K562 (cell line): ENCODE measurements around the gene ANKS3. TPM values are rescaled to one million over a fixed set of nuclear protein-coding genes. Genes with fewer than 3 reads are reported as not detected.

Experiments
- CTCF ChIP-seq, 3 experiments: IDR thresholded peaks in 2 of 3; conservative IDR thresholded peaks in 1 of 3; 2 replicates each; pipeline ENCODE4 v1.5.1; 2011 to 2012; ENCODE audit warnings: low read length in 3 of 3, mild to moderate bottlenecking in 3 of 3, control low read depth in 2 of 3, improper control_type of control experiment in 1 of 3, inconsistent platforms in 1 of 3, low read depth in 1 of 3, mixed read lengths in 1 of 3, moderate library complexity in 1 of 3; ENCODE audit not compliant: insufficient read depth in 2 of 3
- CTCFL ChIP-seq: IDR thresholded peaks from 2 replicates; pipeline ENCODE4 v1.6.1; 2011; ENCODE audit warnings: borderline replicate concordance, low read depth, mild to moderate bottlenecking, moderate library complexity, low read length; ENCODE audit not compliant: insufficient read depth, poor library complexity, severe bottlenecking
- ELF4 ChIP-seq: fragments of 450-650 bp; formaldehyde crosslinking; IDR thresholded peaks from 2 replicates; pipeline ENCODE4 v1.4.0; 2022; ENCODE audit warnings: missing genetic modification characterization
- KDM1A ChIP-seq, 2 experiments: fragments of 450-650 bp; IDR thresholded peaks; 2 replicates each; pipeline ENCODE4 v1.6.1; 2016; ENCODE audit warnings: mild to moderate bottlenecking in 2 of 2
- POLR2G ChIP-seq: fragments of 200-400 bp; formaldehyde crosslinking; IDR thresholded peaks from 2 replicates; pipeline ENCODE4 v1.6.1; 2017; ENCODE audit warnings: low read depth, mild to moderate bottlenecking, antibody characterized with exemption, low read length, moderate library complexity
- RBM22 ChIP-seq: fragments of 200-400 bp; formaldehyde crosslinking; IDR thresholded peaks from 2 replicates; pipeline ENCODE4 v1.6.1; 2018; ENCODE audit warnings: low read length, low read depth; ENCODE audit not compliant: poor library complexity, severe bottlenecking
- ZBTB33 ChIP-seq: sonication (generic); formaldehyde crosslinking; IDR thresholded peaks from 2 replicates; pipeline ENCODE4 v1.8.1; 2023; ENCODE audit warnings: mild to moderate bottlenecking, missing genetic modification reagents
- ZNF12 ChIP-seq: sonication (generic); formaldehyde crosslinking; IDR thresholded peaks from 2 replicates; pipeline ENCODE4 v1.4.0; 2020; ENCODE audit warnings: mild to moderate bottlenecking, missing genetic modification reagents
- ZSCAN32 ChIP-seq: fragments of 450-650 bp; formaldehyde crosslinking; IDR thresholded peaks from 2 replicates; pipeline ENCODE4 v1.4.0; 2020; ENCODE audit warnings: mild to moderate bottlenecking, moderate library complexity
- polyA plus RNA-seq, 8 experiments: library from polyadenylated mRNA; depleted of rRNA in 4 of 8; stranded (reverse) in 5 of 8; unstranded in 3 of 8; fragments of >200 nt; fragmentation: Nextera tagmentation in 2 of 8; fragmentation: Illumina TruSeq in 1 of 8; extraction: Ambion mirVana in 2 of 8; extraction: Trizol in 1 of 8; gene quantifications; 2 replicates each; pipeline versions ENCODE4 v1.2.1 to v1.2.3, GENCODE V29; 2011 to 2014; ENCODE audit warnings: inconsistent platforms in 1 of 8, missing spikeins in 1 of 8
- total RNA-seq, 7 experiments: library from RNA; depleted of rRNA in 6 of 7; stranded (reverse); fragments of >200 nt in 6 of 7; fragmentation: Illumina TruSeq in 2 of 7; extraction: Trizol in 2 of 7; gene quantifications; 2 replicates each; pipeline versions ENCODE4 v1.2.1 to v1.2.3, GENCODE V29; 2011 to 2021; ENCODE audit warnings: low replicate concordance in 1 of 7

Gene ANKS3
- total and polyA plus RNA-seq, 9 of the 15 experiments (the other 6 are each of a cell fraction or from before 2014, with no cell fraction given), result 0.43 to 25.7 (median 14.8) TPM

- TF ChIP-seq CTCF (IDR thresholded peaks at IDR 0.05 in 2 of 3, conservative IDR thresholded peaks at IDR 0.05 in 1 of 3; ENCODE audit: insufficient read depth in 2 of 3, low read depth in 1 of 3, low read length in 3 of 3) (peak; percentile 36 to 77 (median 53)), ELF4 (no peak), KDM1A (IDR thresholded peaks at IDR 0.05) (no peak), RBM22 (peak; percentile 30), ZBTB33 (CRISPR knock-in tag) (peak; percentile 100), ZSCAN32 (CRISPR knock-in tag) (no peak), POLR2G (peak; percentile 23; the same call in 1 of the 2 replicates), ZNF12 (CRISPR knock-in tag) (no peak), CTCFL (peak; percentile 85)
These were observed 51.3 kb downstream of the ANKS3 start (continued) for GRCh38 chr16:4682616-4683254.
